GM12878 (cell line): ENCODE data around the gene PPP1R10. TPM values are rescaled to one million over a fixed set of nuclear protein-coding genes. Genes with fewer than 3 reads are reported as not detected.

Source experiments
- ATAC-seq: fragments of 200-7000 bp; cut with Tn5 transposase; 3 replicates; pipeline ENCODE4 v1.9.1; 2020; ENCODE audit warnings: mild to moderate bottlenecking, moderate library complexity
- BruUV-seq: library from RNA; stranded (reverse); fragments of 400-500 nt; replicated peaks from 2 replicates; lab custom pipeline; 2021; lab: Mats Ljungman, UMichigan
- CTCF ChIA-PET: fragments of 300-600 bp; sonication (Branson Sonifier 250); formaldehyde crosslinking; extraction: SDS; loops from one replicate; lab custom pipeline; 2021; ENCODE audit warnings: inconsistent platforms; lab: Yijun Ruan, JAX
- POLR2A ChIA-PET: fragments of 350-600 bp; formaldehyde crosslinking; extraction: SDS; loops from one replicate; lab custom pipeline; 2021; ENCODE audit warnings: inconsistent platforms; lab: Charles Lee
- RAD21 ChIA-PET: fragments of 300-600 bp; sonication (Branson Sonifier 250); formaldehyde crosslinking; loops from one replicate; lab custom pipeline; 2023; ENCODE audit warnings: antibody characterized with exemption; ENCODE audit not compliant: unreplicated experiment; lab: Charles Lee
- SMC1A ChIA-PET: fragments of 300-600 bp; sonication (Branson Sonifier 250); formaldehyde crosslinking; loops from one replicate; lab custom pipeline; 2023; ENCODE audit not compliant: unreplicated experiment, uncharacterized antibody; lab: Charles Lee
- DNase-seq: peaks from one replicate; pipeline ENCODE4 v3.0.0-alpha.2; 2011; ENCODE audit warnings: low read depth, low spot score
- FAIRE-seq: peaks from 3 replicates; lab custom pipeline; 2011; peaks lifted over from hg19 to GRCh38; lab: Jason Lieb, UNC
- H2AFZ ChIP-seq: 2 replicates; pipeline ENCODE4 v1.6.0; 2011; ENCODE audit warnings: low read depth, low read length, control low read depth; ENCODE audit not compliant: control insufficient read depth
- H3K27ac ChIP-seq: 2 replicates; pipeline ENCODE4 v1.5.1; 2011; ENCODE audit warnings: control low read depth; ENCODE audit not compliant: control insufficient read depth, insufficient read depth
- H3K27me3 ChIP-seq, 2 experiments: replicated peaks in 1 of 2; 2 replicates each; pipeline versions ENCODE4 v1.6.0 to v1.6.1; 2011; ENCODE audit warnings: low read length in 1 of 2; ENCODE audit not compliant: control insufficient read depth in 2 of 2, insufficient read depth in 2 of 2
- H3K36me3 ChIP-seq, 2 experiments: 2 replicates each; pipeline ENCODE4 v1.5.1; 2011; ENCODE audit warnings: low read length in 1 of 2; ENCODE audit not compliant: control insufficient read depth in 2 of 2, insufficient read depth in 2 of 2
- H3K4me1 ChIP-seq: 2 replicates; pipeline ENCODE4 v1.6.1; 2011; ENCODE audit warnings: mild to moderate bottlenecking, low read length, moderate library complexity, mixed read lengths; ENCODE audit not compliant: control insufficient read depth, insufficient read depth
- H3K4me2 ChIP-seq: 2 replicates; pipeline ENCODE4 v1.6.0; 2011; ENCODE audit warnings: control low read depth; ENCODE audit not compliant: control insufficient read depth, insufficient read depth
- H3K4me3 ChIP-seq: fragments of 200-600 bp; sonication (generic); 2 replicates; pipeline ENCODE4 v1.5.1; 2016
- H3K79me2 ChIP-seq: 2 replicates; pipeline ENCODE4 v1.6.0; 2011; ENCODE audit warnings: low read length; ENCODE audit not compliant: control insufficient read depth, insufficient read depth
- H3K9ac ChIP-seq: 2 replicates; pipeline ENCODE4 v1.8.0; 2011; ENCODE audit warnings: low read length, control low read depth, mixed read lengths; ENCODE audit not compliant: control insufficient read depth, insufficient read depth
- H3K9me3 ChIP-seq: replicated peaks from 3 replicates; pipeline ENCODE4 v1.5.1; 2011; ENCODE audit warnings: mild to moderate bottlenecking, low read length; ENCODE audit not compliant: control insufficient read depth, insufficient read depth
- H4K20me1 ChIP-seq: 2 replicates; pipeline ENCODE4 v1.6.0; 2011; ENCODE audit not compliant: control insufficient read depth, insufficient read depth
- CBX3 ChIP-seq: fragments of 200-600 bp; sonication (generic); IDR thresholded peaks from 2 replicates; pipeline ENCODE4 v1.6.1; 2016; ENCODE audit warnings: low read depth, borderline replicate concordance
- CREB1 ChIP-seq: IDR thresholded peaks from 2 replicates; pipeline ENCODE4 v1.6.1; 2012; ENCODE audit warnings: low read depth, mild to moderate bottlenecking, inconsistent platforms
- CREM ChIP-seq: IDR thresholded peaks from 2 replicates; pipeline ENCODE4 v1.6.1; 2014; ENCODE audit warnings: antibody characterized with exemption, low read depth
- DPF2 ChIP-seq: fragments of 450-650 bp; IDR thresholded peaks from 2 replicates; pipeline ENCODE4 v1.6.1; 2017; ENCODE audit warnings: mild to moderate bottlenecking
- ETV6 ChIP-seq, 2 experiments: fragments of 450-650 bp in 1 of 2; IDR thresholded peaks in 1 of 2; conservative IDR thresholded peaks in 1 of 2; 2 replicates each; pipeline ENCODE4 v1.6.1; 2014; ENCODE audit warnings: antibody characterized with exemption in 1 of 2, borderline replicate concordance in 1 of 2, low read depth in 1 of 2, mild to moderate bottlenecking in 1 of 2, moderate library complexity in 1 of 2
- FOS ChIP-seq: IDR thresholded peaks from 3 replicates; pipeline ENCODE4 v1.6.1; 2011; ENCODE audit warnings: borderline replicate concordance; ENCODE audit not compliant: insufficient read length; ENCODE audit errors: extremely low read depth
- HSF1 ChIP-seq: fragments of 150-350 bp; IDR thresholded peaks from 2 replicates; pipeline ENCODE4 v1.6.1; 2014; ENCODE audit warnings: mild to moderate bottlenecking, low read depth, low read length
- IKZF2 ChIP-seq, 2 experiments: fragments of 450-650 bp; IDR thresholded peaks; 2 replicates each; pipeline ENCODE4 v1.6.1; 2017; ENCODE audit warnings: mild to moderate bottlenecking in 2 of 2, moderate library complexity in 2 of 2
- MEF2A ChIP-seq: IDR thresholded peaks from 2 replicates; pipeline ENCODE4 v1.6.1; 2011; ENCODE audit warnings: low read depth, mild to moderate bottlenecking, low read length, moderate library complexity; ENCODE audit not compliant: insufficient read depth
- MEF2B ChIP-seq: fragments of 450-650 bp; IDR thresholded peaks from 2 replicates; pipeline ENCODE4 v1.6.1; 2018; ENCODE audit warnings: mild to moderate bottlenecking, moderate library complexity; ENCODE audit not compliant: partially characterized antibody, poor library complexity, severe bottlenecking
- MYB ChIP-seq: fragments of 150-350 bp; IDR thresholded peaks from 2 replicates; pipeline ENCODE4 v1.6.1; 2014; ENCODE audit warnings: mild to moderate bottlenecking, low read depth, low read length, borderline replicate concordance
- NBN ChIP-seq: fragments of 450-650 bp; IDR thresholded peaks from 2 replicates; pipeline ENCODE4 v1.6.1; 2016
- PBX3 ChIP-seq: IDR thresholded peaks from 2 replicates; pipeline ENCODE4 v1.6.1; 2011; ENCODE audit warnings: mild to moderate bottlenecking, low read depth, low read length, moderate library complexity; ENCODE audit not compliant: insufficient replicate concordance
- PML ChIP-seq: IDR thresholded peaks from 2 replicates; pipeline ENCODE4 v1.6.1; 2012; ENCODE audit warnings: low read length, inconsistent platforms
- SIX5 ChIP-seq: IDR thresholded peaks from 2 replicates; pipeline ENCODE4 v1.6.1; 2011; ENCODE audit warnings: mild to moderate bottlenecking, low read depth, low read length, moderate library complexity; ENCODE audit not compliant: severe bottlenecking
- SMAD1 ChIP-seq: fragments of 450-650 bp; IDR thresholded peaks from 2 replicates; pipeline ENCODE4 v1.6.1; 2018; ENCODE audit warnings: mild to moderate bottlenecking, low read depth; ENCODE audit not compliant: partially characterized antibody
- SREBF1 ChIP-seq: IDR thresholded peaks from 2 replicates; pipeline ENCODE4 v1.6.1; 2012; ENCODE audit warnings: mild to moderate bottlenecking, low read length
- STAT3 ChIP-seq: IDR thresholded peaks from 2 replicates; pipeline ENCODE4 v1.6.1; 2011; ENCODE audit warnings: low read depth, low read length, improper control_type of control experiment
- TBL1XR1 ChIP-seq: IDR thresholded peaks from 2 replicates; pipeline ENCODE4 v1.6.1; 2012; ENCODE audit warnings: low read depth, low read length, improper control_type of control experiment
- TCF3 ChIP-seq: IDR thresholded peaks from 2 replicates; pipeline ENCODE4 v1.6.1; 2012; ENCODE audit warnings: low read depth, mild to moderate bottlenecking, low read length, borderline replicate concordance; ENCODE audit not compliant: insufficient read depth
- ZNF24 ChIP-seq: fragments of 450-650 bp; IDR thresholded peaks from 2 replicates; pipeline ENCODE4 v1.6.1; 2017; ENCODE audit warnings: antibody characterized with exemption, mild to moderate bottlenecking
- ZSCAN29 ChIP-seq: fragments of 450-650 bp; IDR thresholded peaks from 2 replicates; pipeline ENCODE4 v1.6.1; 2017; ENCODE audit warnings: mild to moderate bottlenecking, moderate library complexity
- WGBS: methylation state at CpG from one replicate; pipeline ENCODE4 v1.1.6; 2016; ENCODE audit warnings: low lambda C conversion rate; ENCODE audit not compliant: insufficient replicate concordance, insufficient coverage; ENCODE audit errors: missing lambda C conversion rate; 5-methylcytosine and 5-hydroxymethylcytosine counted together
- in situ Hi-C: fragments of 300-500 bp; cut with MboI; formaldehyde crosslinking; loops from 9 replicates; pipeline ENCODE4 v1.14.3; 2018; ENCODE audit warnings: mixed read lengths
- intact Hi-C: fragments of 100-400 bp; cut with micrococcal nuclease; formaldehyde crosslinking; loops from one replicate; pipeline ENCODE4 v1.14.2; 2022; ENCODE audit not compliant: unreplicated experiment
- polyA plus RNA-seq, 11 experiments: library from polyadenylated mRNA; depleted of rRNA in 4 of 11; unstranded in 6 of 11; stranded (reverse) in 5 of 11; fragments of >200 nt; fragmentation: Nextera tagmentation in 4 of 11; fragmentation: Illumina TruSeq in 1 of 11; extraction: Ambion mirVana in 4 of 11; extraction: Trizol in 1 of 11; gene quantifications; 1 replicate in 1 of 11; 2 replicates in 10 of 11; pipeline versions ENCODE4 v1.2.1 to v1.2.3, GENCODE V29; 2011 to 2016; ENCODE audit warnings: inconsistent platforms in 2 of 11, missing spikeins in 2 of 11, low read depth in 1 of 11
- total RNA-seq, 4 experiments: library from RNA; depleted of rRNA in 3 of 4; stranded (reverse); fragments of >200 nt in 3 of 4; fragmentation: Illumina TruSeq in 1 of 4; extraction: Trizol in 1 of 4; gene quantifications; 2 replicates each; pipeline versions ENCODE4 v1.2.1 to v1.2.3, GENCODE V29; 2013 to 2021

PPP1R10 gene
- total and polyA plus RNA-seq, 10 of the 15 experiments (the other 5 are each of a cell fraction or from before 2014, with no cell fraction given), result 11.3 to 83.8 (median 41.2) TPM

GRCh38 chr6:30556906-30557682, 59.9 kb downstream of the PPP1R10 start, which contains the start of gene PRR3:
Gene PRR3 (plus strand): TSS chr6:30557295. CDS start chr6:30557345, 50 bp downstream.
- no TSS peak for BruUV-seq
- H3K4me2 ChIP-seq, result peak within 1 kb of the TSS; percentile 92
- peak within 1 kb of the TSS; percentile 93 for H3K27ac ChIP-seq
- H3K9ac ChIP-seq, result peak within 1 kb of the TSS; percentile 95
- FAIRE-seq (peak; percentile 92), ATAC-seq (peak; percentile 76), DNase-seq (peak; percentile 80)
- ChIA-PET RAD21 (interaction anchor here (0.6 to 2.0 kb wide), 5 partner anchors 12 to 115 kb away, joined by 3 to 9 read pairs (median 4); partner anchors contain the start of genes ABCF1 and DHX16), POLR2A (interaction anchor here (0.5 to 3.3 kb wide), 13 partner anchors 8 to 348 kb away, joined by 3 to 25 read pairs (median 5); partner anchors contain the start of genes ABCF1, MDC1, MRPS18B and NRM), CTCF (interaction anchor here (0.6 to 9.7 kb wide), 9 partner anchors 9 to 319 kb away, joined by 3 to 121 read pairs (median 3); partner anchors contain the start of genes ABCF1 and MRPS18B), SMC1A (interaction anchor here (0.5 to 2.6 kb wide), 10 partner anchors 10 to 905 kb away, joined by 3 to 18 read pairs (median 4); partner anchors contain the start of gene ABCF1)
- intact Hi-C loops (loop anchor here (2.0 to 10.0 kb wide), 4 partner anchors 14 to 232 kb away; partner anchors contain the start of genes ABCF1, MRPS18B, PPP1R10 and RPP21), in situ Hi-C loops (no loop called here)
- H3K27me3 ChIP-seq, result no peaks in the 10 kb centered on the region
- peaks cover 7 to 9% of the 10 kb centered on the region in 2 experiments; a peak in 2 of 4 replicates for H3K36me3 ChIP-seq
- peak within 1 kb of the TSS; percentile 86 for H3K4me3 ChIP-seq
- peaks cover 27% of the 10 kb centered on the region for H3K79me2 ChIP-seq
- no peaks in the 10 kb centered on the region for H3K9me3 ChIP-seq
- H2AFZ ChIP-seq, result peak within 1 kb of the TSS; percentile 95
- WGBS, result 2% methylated on average over 42 of the region's 42 CpGs
- H3K4me1 ChIP-seq, result peaks cover 8% of the 10 kb centered on the region; the same call in 1 of the 2 replicates
- no peaks in the 10 kb centered on the region for H4K20me1 ChIP-seq
- TF ChIP-seq SIX5 (peak; percentile 42), MYB (no peak), IKZF2 (IDR thresholded peaks at IDR 0.05) (peak in 1 of 2 experiments; percentile 41; a peak in 2 of 4 replicates), CBX3 (no peak), ZSCAN29 (no peak), TCF3 (0 out of 2 replicates have a peak, but pooled peaks have one; percentile 5), NBN (0 out of 2 replicates have a peak, but pooled peaks have one; percentile 75), MEF2B (peak; percentile 70), SREBF1 (no peak), PML (peak; percentile 88), HSF1 (no peak), TBL1XR1 (peak; percentile 11; the same call in 1 of the 2 replicates), CREB1 (peak; percentile 95), ZNF24 (no peak), MEF2A (no peak), DPF2 (no peak), ETV6 (conservative IDR thresholded peaks at IDR 0.05 in 1 of 2, IDR thresholded peaks at IDR 0.05 in 1 of 2; ENCODE audit: borderline replicate concordance in 1 of 2, low read depth in 1 of 2) (no peak; a peak in 1 of 4 replicates), SMAD1 (peak; percentile 47), CREM (peak; percentile 98), PBX3 (no peak), FOS (no peak), STAT3 (no peak)
